Common myeloid progenitor, CD34-positive (primary cell): ENCODE measurements around the gene DAPL1.

Experiments used
- CTCF ChIA-PET: fragments of 350-600 bp; sonication (Branson Sonifier 250); formaldehyde crosslinking; loops from one replicate; lab custom pipeline; 2021; ENCODE audit warnings: antibody characterized with exemption; lab: Charles Lee
- POLR2A ChIA-PET: fragments of 350-600 bp; sonication (Branson Sonifier 250); formaldehyde crosslinking; loops from one replicate; lab custom pipeline; 2021; ENCODE audit warnings: antibody characterized with exemption; lab: Charles Lee
- DNase-seq, 3 donors: peaks; one replicate each; pipeline versions ENCODE4 v3.0.0 to v3.0.0-alpha.2; 2013
- H3K27ac ChIP-seq, 2 experiments: 1 replicate in 1 of 2; 2 replicates in 1 of 2; pipeline ENCODE4 v1.7.0; 2013; ENCODE audit warnings: inconsistent platforms in 2 of 2, low read length in 2 of 2, mild to moderate bottlenecking in 2 of 2, low read depth in 1 of 2, moderate library complexity in 1 of 2; ENCODE audit not compliant: severe bottlenecking in 2 of 2, insufficient read depth in 1 of 2, poor library complexity in 1 of 2
- H3K27me3 ChIP-seq, 5 experiments: replicated peaks in 2 of 5; 1 replicate in 3 of 5; 2 replicates in 2 of 5; pipeline versions ENCODE4 v1.6.1 to v1.7.0; 2013; ENCODE audit warnings: low read length in 4 of 5, mild to moderate bottlenecking in 2 of 5, moderate library complexity in 2 of 5, inconsistent platforms in 1 of 5; ENCODE audit not compliant: insufficient read depth in 5 of 5, control insufficient read depth in 4 of 5
- H3K36me3 ChIP-seq, 4 experiments: 1 replicate in 2 of 4; 2 replicates in 2 of 4; pipeline versions ENCODE4 v1.6.1 to v1.7.0; 2013; ENCODE audit warnings: low read length in 3 of 4, control low read depth in 1 of 4, mild to moderate bottlenecking in 1 of 4; ENCODE audit not compliant: control insufficient read depth in 4 of 4, insufficient read depth in 4 of 4
- H3K4me1 ChIP-seq, 4 experiments: 1 replicate in 3 of 4; 2 replicates in 1 of 4; pipeline versions ENCODE4 v1.6.1 to v1.7.1; 2013; ENCODE audit warnings: low read length in 3 of 4, mild to moderate bottlenecking in 3 of 4, control low read depth in 1 of 4, inconsistent platforms in 1 of 4, moderate library complexity in 1 of 4; ENCODE audit not compliant: control insufficient read depth in 4 of 4, insufficient read depth in 4 of 4; ENCODE audit errors: control extremely low read depth in 1 of 4
- H3K4me3 ChIP-seq, 7 experiments: 1 replicate in 4 of 7; 2 replicates in 3 of 7; pipeline versions ENCODE4 v1.5.1 to v1.7.0; 2013; ENCODE audit warnings: mild to moderate bottlenecking in 7 of 7, low read length in 6 of 7, moderate library complexity in 6 of 7, inconsistent platforms in 2 of 7, low read depth in 2 of 7, control low read depth in 1 of 7; ENCODE audit not compliant: insufficient read depth in 4 of 7, control insufficient read depth in 1 of 7; ENCODE audit errors: extremely low read depth in 1 of 7
- H3K9me3 ChIP-seq, 5 experiments: 1 replicate in 4 of 5; 2 replicates in 1 of 5; pipeline versions ENCODE4 v1.6.1 to v1.7.1; 2013; ENCODE audit warnings: low read length in 4 of 5, mild to moderate bottlenecking in 2 of 5, inconsistent platforms in 1 of 5, low read depth in 1 of 5, moderate library complexity in 1 of 5; ENCODE audit not compliant: control insufficient read depth in 4 of 5, insufficient read depth in 2 of 5; ENCODE audit errors: control extremely low read depth in 1 of 5
- WGBS: methylation state at CpG from one replicate; pipeline ENCODE4 v1.1.5; 2013; ENCODE audit not compliant: insufficient coverage; 5-methylcytosine and 5-hydroxymethylcytosine counted together

Gene DAPL1

DNA sequence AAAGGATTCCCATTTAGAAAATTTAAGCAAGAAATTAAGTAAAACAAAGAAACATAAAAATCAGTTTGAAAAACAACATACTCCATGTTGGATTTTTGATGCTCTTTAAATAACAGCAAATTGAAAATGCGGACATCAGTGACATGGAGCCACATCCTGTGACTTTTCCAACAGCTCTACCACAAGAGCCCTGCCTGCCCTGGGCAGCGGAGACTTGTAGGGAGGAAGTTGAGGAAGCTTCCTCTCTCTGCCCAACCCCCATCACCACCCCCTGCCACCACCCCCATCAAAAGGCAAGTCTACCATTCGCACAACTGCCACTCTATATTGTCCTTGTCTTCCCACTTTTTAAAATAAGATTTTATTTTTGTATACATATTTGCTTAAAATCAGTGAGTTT is 32.8 kb upstream of the DAPL1 start:
- Histone ChIP-seq H3K9me3 (peaks cover 0 to 8% (median 0%) of the 10 kb centered on the region in 5 experiments), H3K4me1 (peaks cover 0 to 11% (median 2%) of the 10 kb centered on the region in 4 experiments), H3K36me3 (no peaks in the 10 kb centered on the region), H3K4me3 (no peak overlapping the region), H3K27ac (no peak overlapping the region), H3K27me3 (no peaks in the 10 kb centered on the region)
- ChIA-PET CTCF (interaction anchor here (1.2 to 2.3 kb wide), 4 partner anchors 8 to 728 kb away, joined by 3 to 9 read pairs (median 4); no protein-coding TSS in a partner anchor), POLR2A (no interaction called here)
- WGBS = no CpG with 5 or more reads among the region's 3 CpGs
- DNase-seq = peak in 2 of 3 donors; percentile 9 to 19

DNA sequence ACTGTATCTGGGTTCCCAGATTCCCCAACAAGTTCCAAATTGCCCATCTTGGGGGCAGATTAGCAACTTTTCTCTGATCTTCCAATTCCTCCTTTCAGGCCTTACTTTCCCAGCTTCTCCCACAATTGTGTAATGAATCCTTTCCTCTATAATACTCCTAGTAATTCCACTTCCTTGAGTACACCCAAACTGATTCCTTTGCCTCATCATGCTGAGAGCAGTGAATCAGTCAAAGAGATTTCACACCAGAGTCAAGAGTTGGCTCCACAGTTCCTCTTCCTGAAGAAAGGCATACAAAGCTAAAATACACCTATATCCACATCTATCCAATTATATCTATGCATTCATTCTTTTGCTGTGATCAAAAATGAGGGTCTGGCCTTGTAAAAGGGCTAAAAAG is 28.6 kb upstream of the DAPL1 start:
- DNase-seq = no peak
- ChIA-PET CTCF (interaction anchor here (1.5 kb wide), 1 partner anchor 12 kb away, joined by 7 read pairs; no protein-coding TSS in a partner anchor), POLR2A (no interaction called here)
- H3K9me3 ChIP-seq = peaks cover 0 to 10% (median 0%) of the 10 kb centered on the region in 5 experiments
- peaks cover 0 to 7% (median 2%) of the 10 kb centered on the region in 4 experiments for H3K4me1 ChIP-seq
- no peak overlapping the region for H3K4me3 ChIP-seq
- no peaks in the 10 kb centered on the region for H3K27me3 ChIP-seq
- no peak overlapping the region for H3K27ac ChIP-seq
- H3K36me3 ChIP-seq = no peaks in the 10 kb centered on the region

DNA sequence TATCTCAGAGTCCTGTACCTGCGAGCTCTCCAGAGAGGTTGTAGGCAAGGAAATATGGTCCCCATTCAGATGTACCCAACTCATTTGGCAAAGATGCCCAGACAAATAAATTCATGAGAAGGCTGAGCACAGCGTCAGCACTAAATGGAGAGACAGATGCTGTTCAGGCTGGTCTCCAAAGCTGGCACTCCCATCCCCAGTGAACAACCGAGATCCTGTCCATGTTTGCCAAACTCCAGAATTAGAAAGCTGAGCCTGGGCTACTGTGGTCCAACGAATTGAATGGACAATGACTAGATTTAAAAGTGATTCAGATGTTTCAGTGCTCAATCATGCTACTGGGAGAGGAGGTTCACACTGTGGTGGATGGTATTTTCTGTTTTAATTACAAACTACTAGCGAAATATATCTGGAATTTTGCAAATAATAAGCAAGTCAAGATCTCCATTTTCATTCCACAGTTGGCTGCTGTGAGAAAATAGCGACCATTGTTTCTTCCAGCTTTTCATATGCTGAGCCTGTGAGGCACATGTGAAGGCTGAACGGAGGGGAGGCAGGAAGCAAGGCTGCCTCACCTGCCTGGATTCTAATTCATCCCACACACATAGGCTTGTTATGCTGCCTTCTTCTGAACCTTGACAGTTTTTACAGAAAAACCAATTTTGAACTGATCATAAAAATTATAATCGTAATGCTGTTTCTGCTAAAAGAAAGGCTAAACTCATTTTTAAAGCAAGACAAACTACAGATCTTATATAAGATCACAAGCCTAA is 22.6 kb upstream of the DAPL1 start:
- ChIA-PET CTCF (no interaction called here), POLR2A (no interaction called here)
- Histone ChIP-seq H3K27me3 (no peaks in the 10 kb centered on the region), H3K4me1 (no peaks in the 10 kb centered on the region), H3K27ac (no peak overlapping the region), H3K4me3 (no peak overlapping the region), H3K9me3 (peaks cover 0 to 6% (median 0%) of the 10 kb centered on the region in 5 experiments), H3K36me3 (no peaks in the 10 kb centered on the region)
- no peak for DNase-seq
- 98% methylated on average over 7 of the region's 8 CpGs for WGBS

DNA sequence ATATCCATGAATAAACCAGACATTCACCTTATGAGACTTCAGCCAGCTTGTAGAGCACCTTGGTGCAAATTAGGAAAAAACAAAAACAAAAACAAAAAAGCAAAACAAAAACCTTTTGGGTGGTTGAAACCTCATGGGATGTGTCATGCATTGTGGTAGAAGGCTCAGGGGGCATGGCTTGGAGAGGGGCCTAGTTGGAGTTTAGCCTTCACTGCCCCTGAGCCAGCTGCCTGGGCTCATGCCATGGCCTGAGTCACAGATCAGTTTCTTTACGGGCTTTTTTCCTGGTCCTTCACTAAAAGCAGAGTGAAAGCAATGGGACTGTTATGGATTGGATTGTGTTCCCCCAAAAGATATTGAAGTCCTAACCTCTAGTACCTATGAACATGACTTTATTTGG is 22.0 kb upstream of the DAPL1 start:
- DNase-seq = no peak
- Histone ChIP-seq H3K27me3 (no peaks in the 10 kb centered on the region), H3K9me3 (no peaks in the 10 kb centered on the region), H3K4me1 (no peaks in the 10 kb centered on the region), H3K36me3 (no peaks in the 10 kb centered on the region), H3K4me3 (no peak overlapping the region), H3K27ac (no peak overlapping the region)
- no CpG with 5 or more reads among the region's 1 CpG for WGBS
- ChIA-PET POLR2A (no interaction called here), CTCF (no interaction called here)

DNA sequence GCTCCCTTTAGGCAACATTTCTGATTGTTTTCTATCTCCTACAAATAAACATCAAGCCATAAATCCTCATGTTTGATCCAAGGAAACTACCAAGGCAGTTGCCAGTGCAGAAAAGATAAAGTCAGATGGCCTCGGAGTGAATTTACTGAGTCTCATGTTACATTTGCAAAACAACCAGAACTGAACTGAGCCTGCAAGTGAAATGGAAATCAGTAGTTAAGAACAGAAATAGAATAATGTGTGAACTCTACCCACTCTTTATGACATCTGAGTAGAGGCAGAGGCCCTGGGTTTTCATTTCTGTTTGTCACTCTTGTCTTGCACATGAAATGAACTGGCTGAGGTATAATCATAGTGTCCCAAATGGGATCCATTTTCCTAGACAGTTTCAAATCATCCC is 20.4 kb upstream of the DAPL1 start:
- Histone ChIP-seq H3K4me3 (no peak overlapping the region), H3K27me3 (no peaks in the 10 kb centered on the region), H3K9me3 (no peaks in the 10 kb centered on the region), H3K36me3 (no peaks in the 10 kb centered on the region), H3K4me1 (no peaks in the 10 kb centered on the region), H3K27ac (no peak overlapping the region)
- no CpG with 5 or more reads among the region's 1 CpG for WGBS
- CTCF ChIA-PET = no interaction called here
- no peak for DNase-seq
- POLR2A ChIA-PET = no interaction called here

DNA sequence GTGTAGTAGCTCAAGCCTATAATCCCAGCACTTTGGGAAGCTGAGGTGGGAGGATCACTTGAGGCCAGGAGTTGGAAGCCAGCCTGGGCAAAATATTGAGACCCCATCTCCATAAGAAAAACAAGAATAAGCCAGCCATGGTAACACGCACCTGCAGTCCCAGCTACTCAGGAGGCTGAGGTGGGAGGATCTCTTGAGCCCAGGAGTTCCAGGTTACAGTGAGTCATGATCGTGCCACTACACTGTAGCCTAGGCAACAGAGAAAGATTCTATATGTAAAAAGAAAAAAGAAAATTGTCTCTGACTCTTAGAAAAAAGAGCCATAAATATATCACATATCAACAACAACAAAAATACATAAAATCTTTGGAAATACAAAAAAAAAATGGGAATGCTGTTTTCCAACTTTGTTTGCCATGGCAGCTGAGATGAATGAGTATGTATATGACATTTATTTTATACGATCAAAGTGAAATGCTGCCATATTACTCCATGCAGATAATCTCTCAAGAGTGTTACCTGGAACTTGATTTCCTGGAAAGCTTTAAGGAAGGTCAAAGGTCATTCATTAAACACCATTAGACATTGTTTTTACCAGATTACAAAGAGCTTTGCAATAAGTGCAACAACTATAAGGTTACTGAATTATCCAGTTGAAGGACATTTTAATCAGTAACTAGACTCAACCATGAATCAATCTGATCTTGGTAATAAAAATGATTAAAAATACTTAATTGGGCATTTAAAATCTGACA is 19.7 kb upstream of the DAPL1 start:
- H3K9me3 ChIP-seq = no peaks in the 10 kb centered on the region
- POLR2A ChIA-PET = no interaction called here
- no peak overlapping the region for H3K27ac ChIP-seq
- CTCF ChIA-PET = interaction anchor here (1.7 kb wide), 1 partner anchor 30 kb away, joined by 6 read pairs; no protein-coding TSS in a partner anchor
- H3K27me3 ChIP-seq = no peaks in the 10 kb centered on the region
- no peaks in the 10 kb centered on the region for H3K4me1 ChIP-seq
- H3K36me3 ChIP-seq = no peaks in the 10 kb centered on the region
- no peak overlapping the region for H3K4me3 ChIP-seq
- no peak for DNase-seq
- WGBS = no CpG with 5 or more reads among the region's 3 CpGs

DNA sequence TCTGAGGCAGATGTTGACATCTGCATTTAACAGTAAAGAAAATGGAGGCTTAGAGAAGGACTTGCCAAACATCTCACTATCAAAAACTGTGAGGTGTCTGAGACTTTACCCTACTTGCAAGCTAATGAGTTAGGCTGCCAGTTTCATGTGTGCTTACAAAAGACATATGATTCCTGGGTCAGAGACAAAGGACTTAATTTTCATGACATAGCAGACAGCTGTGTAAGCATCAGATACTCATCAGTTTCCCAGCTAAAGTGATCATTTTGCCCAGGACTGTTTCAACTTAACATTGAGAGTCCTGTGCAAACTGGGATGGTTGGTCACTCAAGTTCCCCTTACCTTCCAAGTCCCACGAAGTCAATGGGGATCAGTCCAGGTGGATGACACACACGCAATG is 18.9 kb upstream of the DAPL1 start:
- Histone ChIP-seq H3K9me3 (no peaks in the 10 kb centered on the region), H3K36me3 (no peaks in the 10 kb centered on the region), H3K4me1 (no peaks in the 10 kb centered on the region), H3K27me3 (no peaks in the 10 kb centered on the region), H3K4me3 (no peak overlapping the region), H3K27ac (no peak overlapping the region)
- DNase-seq = no peak
- 67% methylated on average over 1 of the region's 2 CpGs for WGBS
- POLR2A ChIA-PET = no interaction called here
- CTCF ChIA-PET = interaction anchor here (1.7 kb wide), 1 partner anchor 31 kb away, joined by 6 read pairs; no protein-coding TSS in a partner anchor
